NCI-H69 (cell line): ENCODE data around the gene RSL1D1.
"Not testable (repeated sequence)": the region's sequence is repeated elsewhere in the genome, so short reads cannot be mapped to it uniquely, and the experiment has no call there.

ENCODE experiments used
- DNase-seq: peaks from one replicate; lab custom pipeline; 2025; lab: John Stamatoyannopoulos, UW

RSL1D1 gene

GRCh38 chr16:11843861-11844260, 7.5 kb downstream of the RSL1D1 start:
- no peak for DNase-seq

- no peak for DNase-seq
These were observed 8.1 kb downstream of the RSL1D1 start for GRCh38 chr16:11843206-11843605.

GRCh38 chr16:11841026-11841425, 10.3 kb downstream of the RSL1D1 start:
- DNase-seq, result no peak

GRCh38 chr16:11836650-11837244, 14.6 kb downstream of the RSL1D1 start:
- DNase-seq, result peak; percentile 53

GRCh38 chr16:11835891-11836649, 15.3 kb downstream of the RSL1D1 start:
- DNase-seq, result peak; percentile 91

GRCh38 chr16:11835309-11835708, 16.0 kb downstream of the RSL1D1 start:
- peak; percentile 37 for DNase-seq

- no peak for DNase-seq
These were observed 17.2 kb downstream of the RSL1D1 start for GRCh38 chr16:11833951-11834695.

GRCh38 chr16:11828696-11829095, 22.6 kb downstream of the RSL1D1 start:
- DNase-seq, result peak; percentile 32

GRCh38 chr16:11825520-11826165, 25.7 kb downstream of the RSL1D1 start:
- not testable (repeated sequence) for DNase-seq

GRCh38 chr16:11824362-11824761, 27.0 kb downstream of the RSL1D1 start:
- no peak for DNase-seq

GRCh38 chr16:11823645-11824044, 27.7 kb downstream of the RSL1D1 start:
- not testable (repeated sequence) for DNase-seq

- no peak for DNase-seq
These were observed 31.5 kb downstream of the RSL1D1 start for GRCh38 chr16:11819798-11820197.

- not testable (repeated sequence) for DNase-seq
These were observed 32.4 kb downstream of the RSL1D1 start for GRCh38 chr16:11818970-11819369.

- DNase-seq, result no peak
These were observed 35.2 kb downstream of the RSL1D1 start for GRCh38 chr16:11816123-11816522.

GRCh38 chr16:11814800-11815199, 36.5 kb downstream of the RSL1D1 start:
- not testable (repeated sequence) for DNase-seq

- no peak for DNase-seq
These were observed 44.6 kb downstream of the RSL1D1 start for GRCh38 chr16:11806721-11807120.

GRCh38 chr16:11805556-11805955, 45.8 kb downstream of the RSL1D1 start:
- no peak for DNase-seq

- peak; percentile 17 for DNase-seq
These were observed 49.8 kb downstream of the RSL1D1 start for GRCh38 chr16:11801481-11802021.

- DNase-seq, result no peak
These were observed 51.0 kb downstream of the RSL1D1 start for GRCh38 chr16:11800382-11800718.

GRCh38 chr16:11799509-11800381, 51.6 kb downstream of the RSL1D1 start:
- no peak for DNase-seq

- DNase-seq, result no peak
These were observed 52.3 kb downstream of the RSL1D1 start for GRCh38 chr16:11799017-11799381.
